WTC11 (cell line): Measurements from ENCODE around the gene DNAH8. TPM values are rescaled to one million over a fixed set of nuclear protein-coding genes. Genes with fewer than 3 reads are reported as not detected.

Source experiments
- ATAC-seq: fragments of 200-7000 bp; cut with Tn5 transposase; 2 replicates; pipeline ENCODE4 v1.10.0; 2021; ENCODE audit warnings: mild to moderate bottlenecking, moderate library complexity
- CTCF ChIA-PET: fragments of 300-600 bp; sonication (Branson Sonifier 250); formaldehyde crosslinking; loops from one replicate; lab custom pipeline; 2021; ENCODE audit warnings: antibody characterized with exemption; lab: Charles Lee
- POLR2A ChIA-PET: fragments of 350-600 bp; sonication (Branson Sonifier 250); formaldehyde crosslinking; loops from one replicate; lab custom pipeline; 2021; ENCODE audit warnings: antibody characterized with exemption; lab: Charles Lee
- DNase-seq: peaks from one replicate; pipeline ENCODE4 v3.0.0; 2021; ENCODE audit warnings: low spot score
- H3K27ac Mint-ChIP-seq: 2 replicates; pipeline ENCODE4 v1.8.0; 2021; ENCODE audit warnings: mixed read lengths
- H3K27me3 Mint-ChIP-seq: 2 replicates; pipeline ENCODE4 v1.8.0; 2021; ENCODE audit warnings: low read depth, mild to moderate bottlenecking, moderate library complexity, mixed read lengths
- H3K36me3 Mint-ChIP-seq: 2 replicates; pipeline ENCODE4 v1.8.0; 2021; ENCODE audit warnings: mixed read lengths
- H3K4me1 Mint-ChIP-seq: 2 replicates; pipeline ENCODE4 v1.8.0; 2022; ENCODE audit warnings: mixed read lengths
- H3K4me3 Mint-ChIP-seq: 2 replicates; pipeline ENCODE4 v1.8.0; 2021; ENCODE audit warnings: mild to moderate bottlenecking, moderate library complexity, mixed read lengths
- H3K9me3 Mint-ChIP-seq: 2 replicates; pipeline ENCODE4 v1.8.0; 2021; ENCODE audit warnings: mixed read lengths
- CBFB ChIP-seq: sonication (generic); formaldehyde crosslinking; IDR thresholded peaks from 2 replicates; pipeline ENCODE4 v1.8.1; 2022; ENCODE audit warnings: mild to moderate bottlenecking, low read depth, missing genetic modification reagents
- CDX4 ChIP-seq: fragments of 250-450 bp; sonication (Bioruptor Pico); IDR thresholded peaks from 2 replicates; pipeline ENCODE4 v1.9.0; 2021; ENCODE audit warnings: moderate library complexity, mild to moderate bottlenecking, inconsistent platforms, borderline replicate concordance
- CREM ChIP-seq: sonication (generic); formaldehyde crosslinking; IDR thresholded peaks from 2 replicates; pipeline ENCODE4 v1.8.1; 2022; ENCODE audit warnings: mild to moderate bottlenecking, missing genetic modification reagents, moderate library complexity
- ERG ChIP-seq: fragments of 250-450 bp; sonication (Bioruptor Pico); IDR thresholded peaks from 2 replicates; pipeline ENCODE4 v1.8.0; 2021; ENCODE audit warnings: mild to moderate bottlenecking
- FOXP1 ChIP-seq: sonication (generic); formaldehyde crosslinking; IDR thresholded peaks from 2 replicates; pipeline ENCODE4 v1.8.0; 2022; ENCODE audit warnings: missing genetic modification reagents, mild to moderate bottlenecking, moderate library complexity, borderline replicate concordance
- FOXP4 ChIP-seq: sonication (generic); formaldehyde crosslinking; IDR thresholded peaks from 2 replicates; pipeline ENCODE4 v1.8.0; 2022; ENCODE audit warnings: mild to moderate bottlenecking, missing genetic modification reagents
- NFATC4 ChIP-seq: fragments of 250-450 bp; sonication (Bioruptor Pico); IDR thresholded peaks from 2 replicates; pipeline ENCODE4 v1.9.0; 2021; ENCODE audit warnings: mild to moderate bottlenecking
- NR1H2 ChIP-seq: sonication (generic); formaldehyde crosslinking; IDR thresholded peaks from 2 replicates; pipeline ENCODE4 v1.9.0; 2021; ENCODE audit warnings: mild to moderate bottlenecking, moderate library complexity, missing genetic modification reagents
- PRDM15 ChIP-seq: sonication (generic); formaldehyde crosslinking; IDR thresholded peaks from 2 replicates; pipeline ENCODE4 v1.8.0; 2022; ENCODE audit warnings: missing genetic modification reagents
- SMAD3 ChIP-seq: sonication (generic); formaldehyde crosslinking; IDR thresholded peaks from 2 replicates; pipeline ENCODE4 v1.8.0; 2022; ENCODE audit warnings: missing genetic modification reagents, mild to moderate bottlenecking, borderline replicate concordance
- SMAD4 ChIP-seq: sonication (generic); formaldehyde crosslinking; IDR thresholded peaks from 2 replicates; pipeline ENCODE4 v1.8.0; 2022; ENCODE audit warnings: mild to moderate bottlenecking, missing genetic modification reagents
- TEAD1 ChIP-seq: sonication (generic); formaldehyde crosslinking; IDR thresholded peaks from 2 replicates; pipeline ENCODE4 v1.8.0; 2022; ENCODE audit warnings: mild to moderate bottlenecking, missing genetic modification reagents
- USF2 ChIP-seq: sonication (generic); formaldehyde crosslinking; IDR thresholded peaks from 2 replicates; pipeline ENCODE4 v1.8.1; 2023; ENCODE audit warnings: mild to moderate bottlenecking, missing genetic modification reagents, moderate library complexity
- ZMAT4 ChIP-seq: fragments of 250-450 bp; sonication (Bioruptor Pico); IDR thresholded peaks from 2 replicates; pipeline ENCODE4 v1.9.0; 2021; ENCODE audit warnings: mild to moderate bottlenecking
- ZNF317 ChIP-seq: sonication (generic); formaldehyde crosslinking; IDR thresholded peaks from 2 replicates; pipeline ENCODE4 v1.8.1; 2023; ENCODE audit warnings: low read depth, mild to moderate bottlenecking, moderate library complexity, missing genetic modification reagents, borderline replicate concordance
- ZNF671 ChIP-seq: fragments of 250-450 bp; sonication (Bioruptor Pico); IDR thresholded peaks from 2 replicates; pipeline ENCODE4 v1.8.0; 2021; ENCODE audit warnings: mild to moderate bottlenecking
- total RNA-seq: library from RNA; stranded (reverse); gene quantifications from 3 replicates; pipeline ENCODE4 v1.2.3, GENCODE V29; 2021

DNAH8 gene
- total RNA-seq, 1 experiment from 2014 or later, result 0.02 TPM

- no peak for DNase-seq
- no peaks in the 10 kb centered on the region for H3K27me3 Mint-ChIP-seq
- H3K36me3 Mint-ChIP-seq, result peaks cover 30% of the 10 kb centered on the region
- TF ChIP-seq USF2 (CRISPR knock-in tag) (no peak), FOXP4 (no peak), CREM (no peak), FOXP1 (CRISPR knock-in tag) (no peak), TEAD1 (CRISPR knock-in tag) (no peak), NR1H2 (CRISPR knock-in tag) (no peak), SMAD3 (CRISPR knock-in tag) (no peak), CDX4 (CRISPR knock-in tag) (no peak), SMAD4 (CRISPR knock-in tag) (no peak), ERG (CRISPR knock-in tag) (no peak), ZNF317 (CRISPR knock-in tag) (no peak), ZMAT4 (CRISPR knock-in tag) (no peak), CBFB (no peak), NFATC4 (CRISPR knock-in tag) (no peak)
- no peak for ATAC-seq
- no peak overlapping the region for H3K27ac Mint-ChIP-seq
- ChIA-PET CTCF (interaction anchor here (0.6 kb wide), 1 partner anchor 554 kb away, joined by 3 read pairs; no protein-coding TSS in a partner anchor), POLR2A (no interaction called here)
- H3K4me3 Mint-ChIP-seq, result no peak overlapping the region
- H3K9me3 Mint-ChIP-seq, result peaks cover 5% of the 10 kb centered on the region
- no peaks in the 10 kb centered on the region for H3K4me1 Mint-ChIP-seq
Measured at GRCh38 chr6:38673397-38674165, 41.5 kb upstream of the DNAH8 start.

GRCh38 chr6:38676236-38676973, 38.7 kb upstream of the DNAH8 start:
- Mint-ChIP-seq H3K27me3 (no peaks in the 10 kb centered on the region), H3K27ac (no peak overlapping the region), H3K4me1 (no peaks in the 10 kb centered on the region), H3K36me3 (peaks cover 42% of the 10 kb centered on the region), H3K4me3 (no peak overlapping the region), H3K9me3 (no peaks in the 10 kb centered on the region)
- ChIA-PET CTCF (no interaction called here), POLR2A (no interaction called here)
- DNase-seq (no peak), ATAC-seq (no peak)
- TF ChIP-seq PRDM15 (CRISPR knock-in tag) (no peak), FOXP1 (CRISPR knock-in tag) (no peak), ZNF671 (CRISPR knock-in tag) (no peak)
